ENCODE data around the gene NEDD4L.
A peak's percentile ranks its signal among the peaks of the same experiment; 100 is the strongest.

Gene NEDD4L

DNA sequence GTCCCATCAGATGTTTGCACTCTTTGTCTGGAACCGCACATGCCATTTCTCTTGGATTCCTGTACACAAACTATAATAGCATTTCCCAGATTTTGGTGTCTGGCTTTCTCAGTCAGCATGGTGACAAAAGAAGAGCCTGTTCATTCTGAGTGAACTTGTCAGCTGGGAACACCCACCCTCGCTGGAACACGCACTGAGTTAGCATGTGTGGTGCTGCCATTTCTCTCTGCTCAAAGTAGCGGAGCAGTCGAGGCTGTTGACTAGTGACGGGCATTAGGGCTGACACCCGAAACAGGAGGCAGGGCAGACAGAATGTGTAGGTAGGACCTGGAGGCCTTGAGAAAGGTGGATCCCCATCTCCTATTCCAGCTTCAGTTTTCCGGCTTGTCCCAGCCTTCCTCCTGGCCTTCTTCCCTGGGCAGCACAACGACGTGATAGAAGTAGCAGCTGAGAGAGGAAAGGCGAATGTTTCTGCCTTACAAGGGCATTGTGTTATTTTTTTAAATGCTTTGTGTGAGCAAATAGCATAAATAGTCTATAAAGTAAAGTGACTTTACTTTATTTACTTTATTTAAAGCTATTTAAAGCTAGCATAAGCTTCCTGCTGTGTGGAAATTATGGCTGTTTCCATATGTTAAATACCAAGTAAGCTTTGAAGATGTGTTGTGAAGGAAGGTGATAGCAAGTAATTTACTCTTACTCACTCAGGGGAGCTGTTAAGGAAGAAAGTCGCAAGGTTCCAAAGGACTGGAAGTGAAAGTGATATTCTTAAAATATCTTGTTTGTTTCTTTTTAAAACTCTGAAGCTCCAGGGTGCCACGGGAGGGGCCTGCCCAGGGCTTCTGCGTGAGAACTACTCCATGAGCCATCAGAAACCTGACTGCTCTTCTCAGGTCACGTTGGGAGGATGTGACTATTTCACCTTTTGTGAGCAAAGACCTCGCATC, 272.6 kb downstream of the NEDD4L start (continued):
- TF ChIP-seq ZNF138 (tag by site-specific recombination; IDR thresholded peaks at IDR 0.05; ENCODE audit: borderline replicate concordance): no peak
- TF ChIP-seq, protein P1, sequence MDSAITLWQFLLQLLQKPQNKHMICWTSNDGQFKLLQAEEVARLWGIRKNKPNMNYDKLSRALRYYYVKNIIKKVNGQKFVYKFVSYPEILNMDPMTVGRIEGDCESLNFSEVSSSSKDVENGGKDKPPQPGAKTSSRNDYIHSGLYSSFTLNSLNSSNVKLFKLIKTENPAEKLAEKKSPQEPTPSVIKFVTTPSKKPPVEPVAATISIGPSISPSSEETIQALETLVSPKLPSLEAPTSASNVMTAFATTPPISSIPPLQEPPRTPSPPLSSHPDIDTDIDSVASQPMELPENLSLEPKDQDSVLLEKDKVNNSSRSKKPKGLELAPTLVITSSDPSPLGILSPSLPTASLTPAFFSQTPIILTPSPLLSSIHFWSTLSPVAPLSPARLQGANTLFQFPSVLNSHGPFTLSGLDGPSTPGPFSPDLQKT (IDR thresholded peaks at IDR 0.05; ENCODE audit: borderline replicate concordance, low read depth, low read length): no peak
- no peak for TF ChIP-seq ZNF792 (tag by site-specific recombination; IDR thresholded peaks at IDR 0.05)
- TF ChIP-seq, protein P2, sequence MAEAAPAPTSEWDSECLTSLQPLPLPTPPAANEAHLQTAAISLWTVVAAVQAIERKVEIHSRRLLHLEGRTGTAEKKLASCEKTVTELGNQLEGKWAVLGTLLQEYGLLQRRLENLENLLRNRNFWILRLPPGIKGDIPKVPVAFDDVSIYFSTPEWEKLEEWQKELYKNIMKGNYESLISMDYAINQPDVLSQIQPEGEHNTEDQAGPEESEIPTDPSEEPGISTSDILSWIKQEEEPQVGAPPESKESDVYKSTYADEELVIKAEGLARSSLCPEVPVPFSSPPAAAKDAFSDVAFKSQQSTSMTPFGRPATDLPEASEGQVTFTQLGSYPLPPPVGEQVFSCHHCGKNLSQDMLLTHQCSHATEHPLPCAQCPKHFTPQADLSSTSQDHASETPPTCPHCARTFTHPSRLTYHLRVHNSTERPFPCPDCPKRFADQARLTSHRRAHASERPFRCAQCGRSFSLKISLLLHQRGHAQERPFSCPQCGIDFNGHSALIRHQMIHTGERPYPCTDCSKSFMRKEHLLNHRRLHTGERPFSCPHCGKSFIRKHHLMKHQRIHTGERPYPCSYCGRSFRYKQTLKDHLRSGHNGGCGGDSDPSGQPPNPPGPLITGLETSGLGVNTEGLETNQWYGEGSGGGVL (tag by site-specific recombination; IDR thresholded peaks at IDR 0.05): no peak
- TF ChIP-seq ZNF133 (tag by site-specific recombination; IDR thresholded peaks at IDR 0.05): no peak
- TF ChIP-seq ZNF677 (tag by site-specific recombination; IDR thresholded peaks at IDR 0.05): no peak
- TF ChIP-seq ZNF146 (tag by site-specific recombination; IDR thresholded peaks at IDR 0.05): no peak
- TF ChIP-seq, protein P3, sequence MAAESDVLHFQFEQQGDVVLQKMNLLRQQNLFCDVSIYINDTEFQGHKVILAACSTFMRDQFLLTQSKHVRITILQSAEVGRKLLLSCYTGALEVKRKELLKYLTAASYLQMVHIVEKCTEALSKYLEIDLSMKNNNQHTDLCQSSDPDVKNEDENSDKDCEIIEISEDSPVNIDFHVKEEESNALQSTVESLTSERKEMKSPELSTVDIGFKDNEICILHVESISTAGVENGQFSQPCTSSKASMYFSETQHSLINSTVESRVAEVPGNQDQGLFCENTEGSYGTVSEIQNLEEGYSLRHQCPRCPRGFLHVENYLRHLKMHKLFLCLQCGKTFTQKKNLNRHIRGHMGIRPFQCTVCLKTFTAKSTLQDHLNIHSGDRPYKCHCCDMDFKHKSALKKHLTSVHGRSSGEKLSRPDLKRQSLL (tag by site-specific recombination; IDR thresholded peaks at IDR 0.05): no peak
- no peak for TF ChIP-seq ZNF777 (tag by site-specific recombination; IDR thresholded peaks at IDR 0.05; ENCODE audit: borderline replicate concordance)
- no peak for TF ChIP-seq ZNF600 (tag by site-specific recombination; IDR thresholded peaks at IDR 0.05)
- TF ChIP-seq TCF7L2 (IDR thresholded peaks at IDR 0.05; ENCODE audit: borderline replicate concordance, low read depth, low read length): peak; percentile 76
- TF ChIP-seq, protein P4, sequence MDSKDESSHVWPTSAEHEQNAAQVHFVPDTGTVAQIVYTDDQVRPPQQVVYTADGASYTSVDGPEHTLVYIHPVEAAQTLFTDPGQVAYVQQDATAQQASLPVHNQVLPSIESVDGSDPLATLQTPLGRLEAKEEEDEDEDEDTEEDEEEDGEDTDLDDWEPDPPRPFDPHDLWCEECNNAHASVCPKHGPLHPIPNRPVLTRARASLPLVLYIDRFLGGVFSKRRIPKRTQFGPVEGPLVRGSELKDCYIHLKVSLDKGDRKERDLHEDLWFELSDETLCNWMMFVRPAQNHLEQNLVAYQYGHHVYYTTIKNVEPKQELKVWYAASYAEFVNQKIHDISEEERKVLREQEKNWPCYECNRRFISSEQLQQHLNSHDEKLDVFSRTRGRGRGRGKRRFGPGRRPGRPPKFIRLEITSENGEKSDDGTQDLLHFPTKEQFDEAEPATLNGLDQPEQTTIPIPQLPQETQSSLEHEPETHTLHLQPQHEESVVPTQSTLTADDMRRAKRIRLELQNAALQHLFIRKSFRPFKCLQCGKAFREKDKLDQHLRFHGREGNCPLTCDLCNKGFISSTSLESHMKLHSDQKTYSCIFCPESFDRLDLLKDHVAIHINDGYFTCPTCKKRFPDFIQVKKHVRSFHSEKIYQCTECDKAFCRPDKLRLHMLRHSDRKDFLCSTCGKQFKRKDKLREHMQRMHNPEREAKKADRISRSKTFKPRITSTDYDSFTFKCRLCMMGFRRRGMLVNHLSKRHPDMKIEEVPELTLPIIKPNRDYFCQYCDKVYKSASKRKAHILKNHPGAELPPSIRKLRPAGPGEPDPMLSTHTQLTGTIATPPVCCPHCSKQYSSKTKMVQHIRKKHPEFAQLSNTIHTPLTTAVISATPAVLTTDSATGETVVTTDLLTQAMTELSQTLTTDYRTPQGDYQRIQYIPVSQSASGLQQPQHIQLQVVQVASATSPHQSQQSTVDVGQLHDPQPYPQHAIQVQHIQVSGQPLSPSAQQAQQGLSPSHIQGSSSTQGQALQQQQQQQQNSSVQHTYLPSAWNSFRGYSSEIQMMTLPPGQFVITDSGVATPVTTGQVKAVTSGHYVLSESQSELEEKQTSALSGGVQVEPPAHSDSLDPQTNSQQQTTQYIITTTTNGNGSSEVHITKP (tag by site-specific recombination; IDR thresholded peaks at IDR 0.05): no peak
- TF ChIP-seq ZNF830 (tag by site-specific recombination; IDR thresholded peaks at IDR 0.05; ENCODE audit: low read depth): no peak
- no peak for TF ChIP-seq ZNF561 (tag by site-specific recombination; IDR thresholded peaks at IDR 0.05; ENCODE audit: borderline replicate concordance)
- no peak for TF ChIP-seq ZNF157 (tag by site-specific recombination; IDR thresholded peaks at IDR 0.05)

DNA sequence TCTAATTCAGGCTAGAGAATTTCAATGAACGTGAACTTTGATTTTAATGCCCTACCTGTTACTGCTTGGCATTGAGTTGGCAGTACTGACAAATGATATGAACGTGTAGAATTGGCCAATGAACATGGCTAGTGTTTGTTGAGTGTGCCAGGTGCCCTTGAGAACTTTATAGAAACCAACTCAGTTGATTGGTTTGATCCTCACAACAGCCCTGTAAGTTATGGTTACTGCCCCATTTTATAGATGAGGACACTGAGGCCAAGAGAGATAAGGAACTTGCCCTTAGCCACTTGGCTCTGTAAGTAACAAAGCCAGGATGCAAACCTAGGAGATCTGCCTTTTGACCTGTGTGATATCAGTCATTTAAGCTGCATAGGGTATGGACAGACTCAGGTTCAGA, 275.7 kb downstream of the NEDD4L start:
- ChIA-PET POLR2A (no interaction called here), CTCF (interaction anchor here (0.9 to 1.3 kb wide), 2 partner anchors 12 to 126 kb away, joined by 5 to 6 read pairs; no protein-coding TSS in a partner anchor)
- peaks cover 16% of the 10 kb centered on the region for H3K4me1 ChIP-seq (ENCODE audit: control insufficient read depth, insufficient read depth, low read length)
- no peak overlapping the region for H3K4me3 ChIP-seq (ENCODE audit: low read depth, low read length)
- H3K27ac ChIP-seq (ENCODE audit: extremely low read depth, low read depth, low read length): no peak overlapping the region
- H3K9me3 ChIP-seq (ENCODE audit: control insufficient read depth, insufficient read depth, low read depth, low read length): no peaks in the 10 kb centered on the region
- peaks cover 0 to 4% of the 10 kb centered on the region in 2 experiments; a peak in 1 of 3 replicates for H3K36me3 ChIP-seq (ENCODE audit: control insufficient read depth in 2 of 2, insufficient read depth in 1 of 2, low read length in 2 of 2)
- TF ChIP-seq, protein P5, sequence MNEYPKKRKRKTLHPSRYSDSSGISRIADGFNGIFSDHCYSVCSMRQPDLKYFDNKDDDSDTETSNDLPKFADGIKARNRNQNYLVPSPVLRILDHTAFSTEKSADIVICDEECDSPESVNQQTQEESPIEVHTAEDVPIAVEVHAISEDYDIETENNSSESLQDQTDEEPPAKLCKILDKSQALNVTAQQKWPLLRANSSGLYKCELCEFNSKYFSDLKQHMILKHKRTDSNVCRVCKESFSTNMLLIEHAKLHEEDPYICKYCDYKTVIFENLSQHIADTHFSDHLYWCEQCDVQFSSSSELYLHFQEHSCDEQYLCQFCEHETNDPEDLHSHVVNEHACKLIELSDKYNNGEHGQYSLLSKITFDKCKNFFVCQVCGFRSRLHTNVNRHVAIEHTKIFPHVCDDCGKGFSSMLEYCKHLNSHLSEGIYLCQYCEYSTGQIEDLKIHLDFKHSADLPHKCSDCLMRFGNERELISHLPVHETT (tag by site-specific recombination; IDR thresholded peaks at IDR 0.05): no peak
- TF ChIP-seq ZNF629 (tag by site-specific recombination; IDR thresholded peaks at IDR 0.05) (no peak), ZNF792 (tag by site-specific recombination; IDR thresholded peaks at IDR 0.05) (no peak), ZNF174 (tag by site-specific recombination; IDR thresholded peaks at IDR 0.05) (no peak), ZNF354C (tag by site-specific recombination; IDR thresholded peaks at IDR 0.05; ENCODE audit: borderline replicate concordance, low read depth) (no peak), ZFP3 (tag by site-specific recombination; IDR thresholded peaks at IDR 0.05; ENCODE audit: low read depth) (no peak), ZBTB17 (tag by site-specific recombination; IDR thresholded peaks at IDR 0.05) (no peak)
- TF ChIP-seq, protein P6, sequence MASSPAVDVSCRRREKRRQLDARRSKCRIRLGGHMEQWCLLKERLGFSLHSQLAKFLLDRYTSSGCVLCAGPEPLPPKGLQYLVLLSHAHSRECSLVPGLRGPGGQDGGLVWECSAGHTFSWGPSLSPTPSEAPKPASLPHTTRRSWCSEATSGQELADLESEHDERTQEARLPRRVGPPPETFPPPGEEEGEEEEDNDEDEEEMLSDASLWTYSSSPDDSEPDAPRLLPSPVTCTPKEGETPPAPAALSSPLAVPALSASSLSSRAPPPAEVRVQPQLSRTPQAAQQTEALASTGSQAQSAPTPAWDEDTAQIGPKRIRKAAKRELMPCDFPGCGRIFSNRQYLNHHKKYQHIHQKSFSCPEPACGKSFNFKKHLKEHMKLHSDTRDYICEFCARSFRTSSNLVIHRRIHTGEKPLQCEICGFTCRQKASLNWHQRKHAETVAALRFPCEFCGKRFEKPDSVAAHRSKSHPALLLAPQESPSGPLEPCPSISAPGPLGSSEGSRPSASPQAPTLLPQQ (tag by site-specific recombination; IDR thresholded peaks at IDR 0.05): no peak
- TF ChIP-seq, protein P7, sequence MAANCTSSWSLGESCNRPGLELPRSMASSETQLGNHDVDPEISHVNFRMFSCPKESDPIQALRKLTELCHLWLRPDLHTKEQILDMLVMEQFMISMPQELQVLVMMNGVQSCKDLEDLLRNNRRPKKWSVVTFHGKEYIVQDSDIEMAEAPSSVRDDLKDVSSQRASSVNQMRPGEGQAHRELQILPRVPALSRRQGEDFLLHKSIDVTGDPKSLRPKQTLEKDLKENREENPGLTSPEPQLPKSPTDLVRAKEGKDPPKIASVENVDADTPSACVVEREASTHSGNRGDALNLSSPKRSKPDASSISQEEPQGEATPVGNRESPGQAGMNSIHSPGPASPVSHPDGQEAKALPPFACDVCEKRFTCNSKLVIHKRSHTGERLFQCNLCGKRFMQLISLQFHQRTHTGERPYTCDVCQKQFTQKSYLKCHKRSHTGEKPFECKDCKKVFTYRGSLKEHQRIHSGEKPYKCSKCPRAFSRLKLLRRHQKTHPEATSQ (tag by site-specific recombination; IDR thresholded peaks at IDR 0.05): no peak
